BE2C (cell line): ENCODE data around the gene GCNT3.
A peak's percentile ranks its signal among the peaks of the same experiment; 100 is the strongest.
"Not testable (repeated sequence)": the region's sequence is repeated elsewhere in the genome, so short reads cannot be mapped to it uniquely, and the experiment has no call there.

Experiments used
- DNase-seq: peaks from one replicate; pipeline ENCODE4 v3.0.0-alpha.2; 2020
- H3K27me3 ChIP-seq: fragments of 250-450 bp; sonication (Bioruptor Pico); 2 replicates; pipeline ENCODE4 v1.5.1; 2020; ENCODE audit warnings: mild to moderate bottlenecking
- H3K36me3 ChIP-seq: fragments of 250-450 bp; sonication (Bioruptor Pico); 2 replicates; pipeline ENCODE4 v1.5.1; 2020; ENCODE audit warnings: mild to moderate bottlenecking
- H3K4me1 ChIP-seq: fragments of 250-450 bp; sonication (Bioruptor Pico); 2 replicates; pipeline ENCODE4 v1.5.1; 2020
- H3K4me3 ChIP-seq: 2 replicates; pipeline ENCODE4 v1.5.1; 2011; ENCODE audit warnings: low read depth, low read length
- H3K9me3 ChIP-seq: fragments of 250-450 bp; sonication (Bioruptor Pico); 2 replicates; pipeline ENCODE4 v1.5.1; 2020
- CTCF ChIP-seq: IDR thresholded peaks from 2 replicates; pipeline ENCODE4 v1.5.1; 2012; ENCODE audit warnings: mild to moderate bottlenecking, low read depth, low read length

Gene GCNT3

GRCh38 chr15:59632714-59633113 lies 21.1 kb downstream of the GCNT3 start:
- TF ChIP-seq CTCF = peak; percentile 58
- peak; percentile 25 for DNase-seq
- Histone ChIP-seq H3K9me3 (no peaks in the 10 kb centered on the region), H3K36me3 (peaks cover 16% of the 10 kb centered on the region), H3K4me3 (no peak overlapping the region), H3K4me1 (no peaks in the 10 kb centered on the region), H3K27me3 (0 out of 2 replicates have a peak, but pooled peaks cover 3% of the 10 kb centered on the region)

DNA sequence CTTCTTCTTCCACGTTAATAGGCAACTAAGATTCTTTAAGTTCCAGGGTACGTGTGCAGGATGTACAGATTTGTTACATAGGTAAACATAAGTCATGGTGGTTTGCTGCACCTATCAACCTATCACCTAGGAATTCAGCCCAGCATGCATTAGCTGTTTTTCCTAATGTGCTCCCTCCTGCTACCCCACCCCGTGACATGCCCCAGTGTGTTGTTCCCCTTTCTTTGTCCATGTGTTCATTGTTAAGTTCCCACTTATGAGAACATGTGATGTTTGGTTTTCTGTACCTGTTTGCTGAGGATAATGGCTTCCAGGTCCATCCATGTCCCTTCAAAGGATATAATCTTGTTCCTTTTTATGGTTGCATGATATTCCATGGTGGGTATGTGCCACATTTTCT lies 24.6 kb downstream of the GCNT3 start:
- no peak for DNase-seq
- H3K4me1 ChIP-seq = no peaks in the 10 kb centered on the region
- H3K27me3 ChIP-seq = no peaks in the 10 kb centered on the region
- no peaks in the 10 kb centered on the region for H3K9me3 ChIP-seq
- no peak for TF ChIP-seq CTCF
- H3K36me3 ChIP-seq = peaks cover 30% of the 10 kb centered on the region
- no peak overlapping the region for H3K4me3 ChIP-seq

- not testable (repeated sequence) for DNase-seq, H3K4me1 ChIP-seq, H3K4me3 ChIP-seq, H3K27me3 ChIP-seq, H3K9me3 ChIP-seq
- peaks cover 30% of the 10 kb centered on the region for H3K36me3 ChIP-seq
These were observed 25.9 kb downstream of the GCNT3 start for GRCh38 chr15:59637507-59637906.

DNA sequence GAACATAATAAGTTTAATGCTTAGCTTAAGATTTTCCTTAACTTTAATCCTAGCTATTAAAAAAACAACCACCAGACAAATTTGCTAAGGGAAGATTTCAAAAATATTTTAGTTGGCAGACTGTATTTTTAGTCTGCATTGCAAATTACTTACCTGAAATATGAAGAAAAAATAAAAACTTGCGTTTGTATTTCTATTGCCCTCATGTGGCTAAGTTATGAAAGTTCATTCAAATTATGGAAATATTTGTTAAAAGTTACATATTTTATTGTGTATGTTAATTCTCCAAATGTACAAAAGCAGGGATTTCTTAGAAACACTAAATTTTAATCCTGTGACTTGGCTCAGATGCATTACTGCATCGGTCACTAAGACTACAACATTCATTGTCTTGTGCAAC lies 30.8 kb downstream of the GCNT3 start:
- H3K4me3 ChIP-seq = no peak overlapping the region
- H3K36me3 ChIP-seq = peaks cover 41% of the 10 kb centered on the region
- DNase-seq = no peak
- no peaks in the 10 kb centered on the region for H3K27me3 ChIP-seq
- H3K4me1 ChIP-seq = no peaks in the 10 kb centered on the region
- H3K9me3 ChIP-seq = no peaks in the 10 kb centered on the region
- TF ChIP-seq CTCF = no peak

- no peaks in the 10 kb centered on the region for H3K4me1 ChIP-seq
- H3K4me3 ChIP-seq = no peak overlapping the region
- H3K36me3 ChIP-seq = peaks cover 37% of the 10 kb centered on the region
- H3K27me3 ChIP-seq = no peaks in the 10 kb centered on the region
- no peaks in the 10 kb centered on the region for H3K9me3 ChIP-seq
- TF ChIP-seq CTCF = no peak
- no peak for DNase-seq
These were observed 33.2 kb downstream of the GCNT3 start for GRCh38 chr15:59644756-59645155.

DNA sequence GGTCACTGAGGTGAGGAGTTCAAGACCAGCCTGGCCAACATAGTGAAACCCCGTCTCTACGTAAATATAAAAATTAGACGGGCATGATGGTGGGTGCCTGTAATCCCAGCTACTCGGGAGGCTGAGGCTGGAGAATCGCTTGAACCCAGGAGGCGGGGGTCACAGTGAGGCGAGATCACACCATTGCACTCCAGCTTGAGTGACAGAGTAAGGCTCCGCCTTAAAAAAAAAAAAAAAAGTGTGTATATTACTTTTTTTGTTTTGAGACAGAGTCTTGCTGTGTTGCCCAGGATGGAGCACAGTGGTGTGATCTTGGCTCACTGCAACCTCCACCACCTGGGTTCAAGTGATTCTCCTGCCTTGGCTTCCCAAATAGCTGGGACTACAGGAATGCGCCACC lies 34.2 kb downstream of the GCNT3 start:
- not testable (repeated sequence) for H3K27me3 ChIP-seq, H3K4me3 ChIP-seq, H3K4me1 ChIP-seq, H3K9me3 ChIP-seq, DNase-seq
- H3K36me3 ChIP-seq = peaks cover 42% of the 10 kb centered on the region

- H3K36me3 ChIP-seq = peaks cover 43% of the 10 kb centered on the region
- H3K4me3 ChIP-seq = no peak overlapping the region
- H3K27me3 ChIP-seq = no peaks in the 10 kb centered on the region
- no peak for DNase-seq
- no peaks in the 10 kb centered on the region for H3K4me1 ChIP-seq
- TF ChIP-seq CTCF = no peak
- H3K9me3 ChIP-seq = no peaks in the 10 kb centered on the region
These were observed 34.7 kb downstream of the GCNT3 start for GRCh38 chr15:59646277-59646676.
